GM19023 (cell line): Measurements from ENCODE around the gene R3HDM2.

Experiments
- ATAC-seq: cut with Tn5 transposase; IDR thresholded peaks from one replicate; pipeline ENCODE4 v1.9.1; 2021; ENCODE audit warnings: mild to moderate bottlenecking, moderate library complexity; ENCODE audit not compliant: unreplicated experiment

Gene R3HDM2

GRCh38 chr12:57467212-57467874, 36.5 kb upstream of the R3HDM2 start:
- ATAC-seq: no peak

GRCh38 chr12:57465747-57466505, 35.1 kb upstream of the R3HDM2 start:
- ATAC-seq: no peak

- no peak for ATAC-seq
These were observed 34.3 kb upstream of the R3HDM2 start for GRCh38 chr12:57465030-57465746.

- ATAC-seq: no peak
These were observed 33.7 kb upstream of the R3HDM2 start for GRCh38 chr12:57464569-57464968.

- ATAC-seq: no peak
These were observed 32.0 kb upstream of the R3HDM2 start for GRCh38 chr12:57462912-57463253.

- ATAC-seq: peak; percentile 64
These were observed 31.5 kb upstream of the R3HDM2 start for GRCh38 chr12:57462251-57462911.

GRCh38 chr12:57461917-57462250, 31.0 kb upstream of the R3HDM2 start:
- no peak for ATAC-seq

GRCh38 chr12:57461276-57461916, 30.6 kb upstream of the R3HDM2 start:
- ATAC-seq: no peak

GRCh38 chr12:57460841-57461275, 30.0 kb upstream of the R3HDM2 start:
- no peak for ATAC-seq

- no peak for ATAC-seq
These were observed 29.6 kb upstream of the R3HDM2 start for GRCh38 chr12:57460468-57460784.

GRCh38 chr12:57459750-57460467, 29.1 kb upstream of the R3HDM2 start, which contains the start of gene GLI1:
GLI1 (plus strand) TSS chr12:57459785; CDS start chr12:57463692, 3,907 bp downstream.
- no peak for ATAC-seq

GRCh38 chr12:57459055-57459749, 28.4 kb upstream of the R3HDM2 start:
- ATAC-seq: peak; percentile 52

- no peak for ATAC-seq
These were observed 27.8 kb upstream of the R3HDM2 start for GRCh38 chr12:57458665-57459054.

- ATAC-seq: no peak
These were observed 26.1 kb upstream of the R3HDM2 start for GRCh38 chr12:57456737-57457490.

GRCh38 chr12:57456145-57456700, 25.4 kb upstream of the R3HDM2 start:
- no peak for ATAC-seq

- ATAC-seq: no peak
These were observed 24.7 kb upstream of the R3HDM2 start for GRCh38 chr12:57455374-57456144.

- ATAC-seq: no peak
These were observed 23.9 kb upstream of the R3HDM2 start, which contains the start of gene INHBE for GRCh38 chr12:57454566-57455373. INHBE (plus strand) TSS chr12:57455307; CDS start chr12:57455537, 230 bp downstream.
